Kidney capillary endothelial cell (primary cell): ENCODE measurements around the gene CACNB1.
"Not testable (repeated sequence)": the region's sequence is repeated elsewhere in the genome, so short reads cannot be mapped to it uniquely, and the experiment has no call there.

Experiments
- DNase-seq: peaks from one replicate; pipeline ENCODE4 v3.0.0-alpha.2; 2018; ENCODE audit warnings: low spot score

CACNB1 gene

DNA sequence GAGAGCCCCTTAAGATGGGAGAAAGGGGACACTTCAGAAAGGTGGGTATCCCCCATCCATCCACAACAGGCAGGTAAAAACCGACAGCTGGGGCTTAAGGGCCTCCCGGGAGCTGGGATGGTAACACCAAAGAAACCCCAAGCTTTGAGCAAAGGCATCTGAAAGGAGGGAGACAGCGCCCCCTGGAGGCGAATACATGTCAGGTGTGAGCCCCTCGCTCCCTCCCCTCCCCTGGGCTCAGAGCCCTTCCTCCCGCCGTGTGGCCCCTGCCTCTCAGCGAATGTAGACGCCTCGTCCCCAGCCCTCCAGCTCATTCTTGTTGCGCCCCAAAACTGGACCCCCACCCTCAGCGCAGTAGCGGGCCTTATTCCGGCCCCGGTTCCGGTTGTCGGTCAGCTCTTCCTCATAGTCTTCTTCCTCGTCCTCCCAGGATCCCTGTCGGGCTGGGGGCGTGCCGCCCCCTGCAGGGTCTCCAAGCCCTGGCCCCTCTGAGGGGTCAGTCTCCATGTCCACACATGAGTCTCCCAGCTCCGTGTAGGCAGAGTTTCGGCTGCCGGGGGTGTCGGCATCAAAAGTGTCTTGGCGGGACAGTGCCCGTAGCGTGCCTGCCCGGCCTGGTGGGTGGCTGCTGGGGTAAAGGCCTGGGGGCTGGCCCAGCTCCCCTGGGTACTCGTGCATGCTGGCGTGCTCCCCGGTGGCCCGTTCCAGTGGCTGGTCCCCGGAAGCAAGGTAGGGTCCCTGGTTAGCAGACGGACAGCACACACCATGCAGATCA lies 22.4 kb downstream of the CACNB1 start:
- DNase-seq = no peak

DNA sequence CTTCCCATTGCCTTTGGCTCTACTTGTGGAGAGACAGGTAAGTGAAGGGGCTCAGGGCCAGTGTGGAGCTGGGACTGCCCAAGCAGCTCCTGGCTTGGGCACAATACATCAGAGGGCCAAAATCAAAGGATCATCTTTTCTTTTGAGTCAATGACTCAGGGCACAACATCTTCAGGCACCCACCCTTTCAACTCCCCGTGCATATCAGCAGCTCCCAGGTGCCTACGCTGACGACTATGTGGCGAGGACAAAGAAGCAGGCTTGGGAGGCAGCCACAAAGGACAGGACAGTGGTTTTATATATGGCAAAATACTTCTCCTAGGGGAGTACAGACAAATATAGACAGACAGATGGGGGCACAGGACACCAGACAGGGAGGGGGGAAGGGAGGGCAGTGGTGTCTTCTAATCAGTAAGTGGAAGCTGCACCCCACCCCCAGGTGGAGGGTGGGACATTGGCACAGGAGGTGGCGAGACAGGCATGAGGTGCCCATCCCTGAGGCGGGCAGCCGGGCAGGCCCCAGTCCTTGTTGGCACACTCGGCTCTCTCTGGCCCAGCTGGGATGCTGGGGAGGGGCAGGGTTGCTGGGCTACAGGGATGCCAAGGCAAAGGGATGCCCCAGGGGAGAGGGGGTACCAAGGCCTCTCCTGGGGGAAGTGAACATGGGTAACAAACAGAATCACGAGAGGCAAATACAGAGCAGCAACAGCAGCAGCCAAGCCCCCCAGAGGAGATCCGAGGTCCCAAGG lies 23.8 kb downstream of the CACNB1 start:
- no peak for DNase-seq

DNA sequence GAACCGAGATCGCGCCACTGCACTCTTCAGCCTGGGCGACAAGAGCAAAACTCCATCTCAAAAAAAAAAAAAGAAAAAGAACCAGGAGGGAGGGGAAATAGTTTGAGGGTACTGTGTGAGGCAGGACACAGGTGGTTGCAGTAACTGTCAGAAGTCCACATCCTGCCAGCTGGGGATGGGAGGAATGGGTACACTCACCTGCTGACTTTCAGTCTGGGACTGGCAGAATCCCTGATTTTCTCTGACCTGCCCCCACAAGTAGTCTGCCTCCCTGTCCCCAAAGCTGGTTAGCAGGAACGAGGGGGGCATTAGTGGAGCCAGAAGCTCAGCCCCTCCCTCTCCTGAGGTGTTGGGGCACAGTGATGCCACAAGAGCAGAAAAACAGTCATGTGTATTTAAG lies 24.4 kb downstream of the CACNB1 start:
- no peak for DNase-seq

DNA sequence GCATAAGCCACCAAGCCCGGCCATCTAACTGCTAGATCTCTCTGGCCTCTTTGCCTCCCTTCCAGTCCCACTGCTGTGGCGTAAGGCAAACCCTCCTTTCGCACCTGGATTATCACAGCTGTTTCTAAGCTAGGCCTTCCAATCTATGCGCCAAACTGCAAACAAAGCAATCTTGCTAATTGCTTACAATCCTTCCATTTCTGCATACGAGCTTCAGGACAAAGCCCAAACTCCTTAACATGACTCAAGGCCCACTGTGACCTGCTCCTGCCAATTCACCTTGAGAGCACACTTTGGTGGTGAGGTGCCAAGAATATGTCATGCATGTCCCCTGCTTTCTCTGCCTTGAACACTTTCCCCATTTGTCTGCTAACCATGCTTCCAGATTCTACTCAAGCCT lies 25.5 kb downstream of the CACNB1 start:
- DNase-seq = no peak

DNA sequence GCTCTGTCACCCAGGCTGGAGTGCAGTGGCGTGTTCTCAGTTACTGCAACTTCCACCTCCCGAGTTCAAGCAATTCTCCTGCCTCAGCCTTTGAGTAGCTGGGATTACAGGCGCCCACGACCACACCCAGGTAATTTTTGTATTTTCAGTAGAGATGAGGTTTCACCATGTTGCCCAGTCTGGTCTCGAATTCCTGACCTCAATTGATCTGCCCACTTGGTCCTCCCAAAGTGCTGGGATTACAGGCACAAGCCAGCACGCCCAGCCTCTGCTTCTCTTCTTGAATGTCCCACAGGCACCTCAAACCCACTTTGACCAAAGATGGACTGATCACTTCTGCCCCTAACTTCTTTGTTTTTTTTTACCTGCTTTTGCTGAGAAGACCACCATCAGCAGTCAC lies 26.9 kb downstream of the CACNB1 start:
- DNase-seq = no peak

DNA sequence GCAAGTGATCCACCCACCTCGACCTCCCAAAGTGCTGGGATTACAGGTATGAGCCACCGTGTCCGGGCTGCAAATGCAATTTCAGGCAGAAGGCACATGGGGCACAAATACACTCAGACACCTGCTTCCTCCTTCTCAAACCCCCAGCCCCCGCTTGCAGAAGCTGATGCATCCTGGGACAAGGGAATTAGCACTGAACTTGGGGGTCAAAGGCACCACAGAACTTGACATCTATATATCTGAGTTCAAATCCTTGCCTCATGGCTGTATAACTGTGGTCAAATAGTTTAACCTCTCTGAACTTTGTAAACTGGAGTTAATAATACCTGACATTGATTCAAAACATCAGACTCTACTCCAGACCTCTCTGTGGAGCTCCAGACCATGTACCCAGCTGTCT lies 27.4 kb downstream of the CACNB1 start:
- DNase-seq = no peak

DNA sequence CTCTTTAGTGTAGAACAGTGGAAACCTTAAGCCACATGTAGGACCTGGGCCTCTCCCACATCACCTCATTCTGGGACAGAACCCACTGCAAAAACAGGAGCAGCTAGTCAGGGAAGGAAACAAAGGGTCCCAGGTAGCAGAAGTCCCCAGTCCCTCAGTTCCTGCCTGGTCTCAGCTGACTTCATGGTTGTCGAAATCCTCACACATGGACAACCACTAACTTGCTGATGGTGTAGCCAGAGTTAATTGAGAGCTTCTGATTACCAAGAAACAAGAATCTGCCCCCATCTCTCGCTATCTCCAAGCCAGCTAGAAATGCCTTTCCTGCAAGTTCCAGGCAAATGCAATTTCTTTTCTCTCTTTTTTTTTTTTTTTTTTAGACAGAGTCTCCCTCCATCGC lies 28.0 kb downstream of the CACNB1 start:
- DNase-seq = no peak

DNA sequence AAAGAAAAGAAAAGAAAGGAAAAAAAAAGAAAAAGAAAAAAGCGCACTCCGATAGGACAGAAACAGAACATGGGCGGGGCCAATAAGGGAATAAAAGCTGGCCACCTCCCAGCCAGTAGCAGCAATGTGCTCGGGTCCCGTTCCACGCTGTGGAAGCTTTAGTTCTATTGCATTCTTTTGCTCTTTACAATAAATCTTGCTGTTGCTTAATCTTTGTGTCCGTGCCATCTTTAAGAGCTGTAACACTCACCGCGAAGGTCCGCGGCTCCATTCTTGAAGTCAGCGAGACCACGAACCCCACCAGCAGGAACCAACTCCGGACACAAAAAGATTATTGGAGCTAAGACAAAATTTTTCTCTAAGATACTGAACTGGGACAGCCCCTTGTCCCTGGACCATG lies 28.4 kb downstream of the CACNB1 start:
- no peak for DNase-seq

DNA sequence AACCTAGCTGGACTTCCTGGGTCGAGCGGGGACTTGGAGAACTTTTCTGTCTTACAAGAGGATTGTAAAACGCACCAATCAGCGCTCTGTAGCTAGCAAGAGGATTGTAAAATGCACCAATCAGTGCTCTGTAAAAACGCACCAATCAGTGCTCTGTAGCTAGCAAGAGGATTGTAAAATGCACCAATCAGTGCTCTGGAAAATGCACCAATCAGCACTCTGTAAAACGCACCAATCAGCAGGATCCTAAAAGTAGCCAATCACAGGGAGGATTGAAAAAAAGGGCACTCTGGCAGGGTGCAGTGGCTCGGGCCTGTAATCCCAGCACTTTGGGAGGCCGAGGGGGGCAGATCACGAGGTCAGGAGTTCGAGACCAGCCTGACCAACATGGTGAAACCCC lies 29.0 kb downstream of the CACNB1 start:
- DNase-seq = not testable (repeated sequence)

DNA sequence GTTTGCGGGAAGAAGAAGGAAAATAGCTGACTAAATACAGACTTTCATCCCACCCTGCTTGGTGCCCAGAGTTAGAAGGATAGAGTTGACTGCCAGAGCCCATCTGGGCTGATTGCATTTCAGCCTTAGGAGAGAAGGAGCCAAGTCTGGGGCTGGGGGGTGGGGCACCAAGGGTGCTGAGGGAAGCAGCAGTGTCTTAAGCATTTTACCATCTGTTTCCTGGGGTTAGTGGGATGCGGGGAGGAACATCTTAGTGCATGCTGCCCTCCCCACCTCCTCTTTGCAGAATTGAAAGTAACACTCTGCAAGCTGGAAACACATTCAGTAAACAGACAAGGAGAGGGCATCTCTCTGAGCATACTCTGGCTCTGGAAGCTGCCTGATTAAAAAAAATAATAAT lies 30.0 kb downstream of the CACNB1 start:
- DNase-seq = no peak

DNA sequence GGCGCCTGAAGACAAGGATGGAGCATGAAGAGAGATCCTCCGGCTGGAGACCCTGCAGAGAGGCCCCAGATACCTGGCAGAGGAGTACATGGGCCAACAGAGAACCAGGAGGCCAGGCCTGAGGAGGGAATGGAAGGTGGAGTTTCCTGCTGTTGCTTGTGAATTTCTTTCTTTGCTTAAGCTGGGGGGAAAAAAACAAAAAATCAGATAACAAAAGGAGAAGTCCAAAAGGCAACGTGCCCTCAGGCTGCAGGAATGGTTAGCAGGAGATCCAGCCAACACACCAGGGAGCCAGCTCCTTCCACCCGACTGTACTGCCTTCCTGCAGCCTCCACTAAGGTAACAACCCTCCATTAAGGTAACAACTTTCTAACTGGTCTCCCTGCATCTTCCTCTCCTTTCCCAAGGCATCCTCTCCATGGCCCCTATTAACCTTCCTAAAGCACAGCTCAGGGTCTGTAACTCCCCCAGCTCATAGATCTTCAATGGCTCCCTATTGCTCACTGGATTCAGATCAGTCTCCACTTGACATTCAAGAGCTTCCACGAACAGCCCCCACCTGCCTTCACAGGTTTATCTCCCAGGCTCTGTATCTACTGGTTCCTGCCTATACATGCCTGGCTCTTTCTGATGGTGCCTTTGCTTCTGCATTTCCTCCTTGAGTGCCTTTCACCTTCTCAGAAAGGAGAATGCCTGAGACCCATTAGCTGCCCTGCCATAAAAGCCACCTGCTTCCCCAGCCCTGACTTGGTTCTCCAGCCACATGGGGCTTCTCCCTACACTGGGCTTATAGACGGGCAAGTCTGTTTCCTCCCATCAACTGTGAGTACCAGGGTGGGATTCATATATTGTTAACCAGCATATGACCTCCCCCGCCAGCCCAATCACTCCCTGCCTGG lies 30.8 kb downstream of the CACNB1 start:
- DNase-seq = no peak

DNA sequence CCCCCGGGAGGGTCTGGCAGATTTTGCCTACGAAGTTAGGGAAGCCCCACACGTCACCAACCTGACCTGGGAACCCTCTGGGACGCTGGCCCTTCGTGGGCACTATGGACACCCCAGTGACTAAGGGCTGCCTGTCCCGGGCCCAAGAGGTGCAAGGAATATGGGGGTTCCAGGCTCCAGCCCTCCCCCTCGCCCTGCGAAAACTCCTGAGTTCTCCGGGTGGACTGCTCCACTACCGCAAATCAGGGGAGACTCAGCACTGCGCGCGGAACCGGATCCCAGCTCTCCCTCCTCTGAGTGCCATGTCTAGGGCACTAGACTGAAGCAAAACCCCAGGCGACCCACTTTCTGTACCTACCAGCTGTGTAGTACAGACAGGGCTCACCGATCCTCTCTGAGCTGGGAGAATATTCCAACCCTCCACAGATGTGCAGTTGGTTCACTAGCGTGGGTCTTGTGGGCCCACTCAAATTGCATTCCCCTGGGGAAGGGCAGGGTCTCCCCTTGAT lies 31.6 kb downstream of the CACNB1 start, which contains the start of gene ARL5C:
Gene ARL5C, minus strand, starts transcription at position 321 of the 509 bp plus-strand sequence. CDS start 401 bp downstream, outside the sequence.
- no peak for DNase-seq

DNA sequence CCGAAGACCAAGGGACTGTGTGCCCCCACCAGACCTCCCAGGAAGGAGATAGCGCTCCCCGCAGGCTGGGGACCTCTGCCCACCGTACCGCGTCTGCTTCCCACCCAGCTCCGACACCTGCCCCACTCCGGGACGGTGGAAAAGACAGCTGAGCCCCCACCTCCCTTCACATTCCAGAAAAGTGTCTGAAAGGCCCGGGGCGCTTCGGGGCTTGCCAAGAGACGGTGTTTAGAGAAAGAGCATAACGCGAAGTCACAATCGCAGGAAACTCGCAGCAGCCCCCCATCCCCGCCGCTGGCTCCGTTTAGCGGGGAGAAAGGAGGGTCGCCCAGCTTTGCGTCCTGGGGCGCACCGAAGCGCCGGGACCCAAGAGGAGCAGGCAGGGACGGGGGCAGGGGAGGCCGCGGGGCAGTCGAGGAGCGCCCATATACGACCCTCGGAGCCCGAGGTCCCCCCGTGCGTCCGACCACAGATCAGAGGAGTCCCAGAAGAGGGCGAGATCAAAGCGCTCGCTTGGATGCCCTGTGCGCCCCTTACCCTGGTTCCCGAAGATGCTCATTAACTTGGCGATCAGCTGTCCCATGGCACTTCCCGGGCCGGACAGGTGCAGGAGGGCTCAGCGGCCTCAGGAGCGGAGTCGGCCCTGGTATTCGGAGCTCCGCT lies 32.2 kb downstream of the CACNB1 start:
- DNase-seq = no peak

DNA sequence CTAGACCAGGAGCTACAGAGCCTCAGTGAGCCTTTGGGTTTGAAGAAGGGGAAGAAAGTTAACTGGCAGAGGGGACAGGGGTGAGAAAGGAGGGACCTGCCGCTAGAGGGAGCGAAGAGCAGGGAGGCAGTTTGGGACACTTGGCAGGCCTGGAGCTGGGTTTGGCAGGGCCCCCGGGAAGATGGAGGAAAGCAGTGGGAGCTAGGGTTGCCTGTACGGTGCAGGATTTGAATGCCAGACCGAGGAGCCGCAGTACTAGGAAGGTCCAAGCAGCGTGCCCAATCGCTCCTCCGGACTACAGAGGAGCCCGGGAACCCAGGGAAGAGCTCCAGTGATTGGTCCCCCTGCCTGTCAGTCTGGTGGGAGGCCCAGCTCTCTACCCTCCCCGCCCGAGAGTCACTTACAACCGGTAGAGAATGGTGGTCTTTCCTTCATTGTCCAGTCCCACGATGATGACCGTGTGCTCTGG lies 32.8 kb downstream of the CACNB1 start:
- DNase-seq = peak; percentile 61

DNA sequence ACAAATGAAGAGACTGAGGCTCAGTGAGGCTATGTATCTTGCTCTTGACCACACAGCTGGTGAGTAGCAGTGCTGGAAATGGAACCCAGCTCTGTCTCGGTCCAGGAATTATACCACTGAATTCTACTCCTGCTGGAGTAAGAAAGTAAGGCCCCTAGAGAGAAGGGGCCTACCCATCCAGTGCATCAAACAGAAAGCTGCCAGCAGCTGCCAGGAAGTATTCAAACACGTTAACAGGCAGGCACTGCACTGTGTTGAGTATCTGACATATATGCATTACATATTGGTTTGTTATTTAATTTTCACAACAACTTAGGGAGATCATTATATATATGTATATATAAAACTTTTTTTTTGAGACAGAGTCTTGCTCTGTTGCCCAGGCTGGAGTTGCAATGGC lies 35.5 kb downstream of the CACNB1 start:
- no peak for DNase-seq

DNA sequence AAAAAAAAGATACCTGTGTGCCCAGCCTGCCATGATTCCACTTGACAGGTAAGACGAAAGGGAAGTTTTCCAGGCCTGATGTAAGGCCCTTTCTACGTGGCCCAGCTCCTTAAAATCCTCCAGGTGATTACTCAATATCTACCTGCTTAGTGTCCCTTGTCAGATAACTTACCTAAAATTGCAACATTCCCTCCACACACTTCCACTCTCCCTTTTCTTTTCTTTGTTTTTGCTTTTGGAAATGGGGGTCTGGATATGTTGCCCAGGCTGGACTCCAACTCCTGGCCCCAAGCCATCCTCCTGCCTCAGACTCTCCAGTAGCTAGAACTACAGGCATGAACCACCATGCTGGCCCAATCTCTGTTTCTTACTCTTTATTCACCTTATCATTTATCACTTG lies 38.8 kb downstream of the CACNB1 start:
- no peak for DNase-seq

DNA sequence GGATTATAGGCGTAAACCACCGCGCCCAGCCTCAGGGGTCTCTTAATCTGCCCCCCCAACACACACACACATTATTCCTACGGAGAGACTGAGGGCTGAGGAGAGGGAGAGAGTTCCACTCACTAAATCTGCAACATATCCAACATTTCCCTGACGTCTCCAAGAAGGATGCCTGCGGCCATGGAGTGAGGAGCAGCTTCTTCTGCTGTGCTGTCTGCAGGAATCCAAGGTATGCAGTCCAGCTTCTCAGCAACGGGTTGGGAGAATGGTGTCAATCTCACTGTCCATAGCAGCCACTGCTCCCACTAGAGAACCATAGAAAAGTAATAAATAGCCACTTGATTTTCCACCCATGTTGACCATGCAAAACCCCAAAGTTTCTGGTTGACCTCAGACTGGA lies 41.0 kb downstream of the CACNB1 start:
- no peak for DNase-seq

DNA sequence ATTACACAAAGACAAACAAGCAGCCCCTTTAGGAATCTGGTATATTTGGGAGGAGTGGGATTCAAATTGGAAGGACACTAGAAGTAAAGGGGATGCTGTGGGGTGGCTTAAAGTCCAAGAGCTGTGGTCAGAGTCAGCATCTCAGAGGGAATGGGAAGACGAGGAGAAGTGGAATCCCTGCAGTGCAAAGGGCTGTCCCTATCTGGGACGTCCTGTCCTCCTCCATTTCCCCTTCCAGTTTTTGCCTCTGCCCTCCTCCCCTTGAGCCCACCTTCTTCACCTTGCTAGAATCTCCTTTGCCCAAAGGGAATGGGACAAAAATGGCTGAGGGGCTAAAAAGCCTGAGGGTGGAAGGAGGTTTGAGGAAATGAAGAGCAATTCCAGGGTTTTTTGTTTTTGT lies 41.8 kb downstream of the CACNB1 start:
- DNase-seq = no peak

DNA sequence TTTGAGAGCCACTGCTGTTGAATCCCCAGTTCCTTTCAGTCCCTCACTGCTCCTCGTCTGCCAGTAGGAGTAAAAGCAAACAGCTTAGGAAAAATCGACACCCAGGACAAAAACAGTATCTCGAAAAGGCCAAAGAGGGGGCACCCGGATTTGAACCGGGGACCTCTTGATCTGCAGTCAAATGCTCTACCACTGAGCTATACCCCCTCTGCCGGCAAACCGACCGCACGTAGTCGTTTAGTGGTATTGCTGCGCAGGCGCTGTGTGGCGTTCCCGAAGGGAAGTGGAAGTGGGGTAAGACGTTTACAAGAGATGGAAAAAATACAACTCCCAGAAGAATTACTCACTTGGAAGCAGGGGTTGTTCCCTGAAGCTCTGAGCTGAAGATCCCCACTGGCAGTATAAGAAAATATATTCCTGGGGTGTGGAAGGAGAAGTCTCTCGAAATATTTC lies 43.8 kb downstream of the CACNB1 start:
- peak; percentile 82 for DNase-seq

DNA sequence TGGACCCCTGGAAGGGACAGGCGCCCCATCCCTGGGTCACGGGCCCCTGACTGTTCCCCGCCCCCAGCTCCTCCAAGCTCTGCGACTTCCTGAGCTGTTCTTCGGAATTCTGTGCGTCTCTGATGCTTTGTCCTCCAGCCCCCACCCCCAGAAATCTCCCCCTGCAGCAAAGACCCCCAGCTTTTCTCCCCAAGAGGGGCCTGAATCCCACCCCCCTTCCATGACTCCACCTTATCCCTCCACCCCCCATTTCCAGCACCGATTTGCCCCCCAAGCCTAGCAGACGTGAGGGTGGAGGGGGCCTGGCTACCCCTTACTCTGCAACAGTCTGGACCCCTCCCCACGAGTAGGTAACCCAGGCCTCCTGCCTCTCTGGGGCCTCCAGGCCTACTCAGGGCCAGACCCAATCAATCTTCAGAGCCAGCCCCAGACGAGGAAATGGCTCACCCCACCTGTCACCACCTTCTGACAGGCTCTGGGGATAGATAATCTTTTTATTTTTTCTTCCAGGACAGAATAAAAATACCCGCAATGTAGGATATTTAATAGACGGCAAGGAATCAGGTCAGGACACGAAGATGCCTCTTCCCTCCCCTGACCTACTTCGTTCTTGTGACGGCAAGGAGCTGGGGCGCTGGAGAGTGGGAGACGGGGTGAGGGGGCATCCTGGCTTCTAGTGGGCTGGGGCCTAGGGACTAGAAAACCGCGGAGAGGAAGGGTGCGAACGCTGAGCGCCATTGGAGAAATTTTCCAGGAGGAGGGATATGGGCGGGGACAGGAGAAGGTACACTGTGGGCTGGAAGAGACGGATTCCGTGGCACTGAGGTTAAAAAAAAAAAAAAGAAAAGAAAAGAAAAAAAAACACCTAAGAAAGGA lies 45.3 kb downstream of the CACNB1 start:
- no peak for DNase-seq
